GM18502 (cell line): ENCODE data around the gene GRIA2.
"Not testable (repeated sequence)": the region's sequence is repeated elsewhere in the genome, so short reads cannot be mapped to it uniquely, and the experiment has no call there.

ENCODE experiments used
- ATAC-seq: cut with Tn5 transposase; IDR thresholded peaks from one replicate; pipeline ENCODE4 v1.9.1; 2021; ENCODE audit warnings: mild to moderate bottlenecking; ENCODE audit not compliant: unreplicated experiment, poor library complexity

GRIA2 gene

DNA sequence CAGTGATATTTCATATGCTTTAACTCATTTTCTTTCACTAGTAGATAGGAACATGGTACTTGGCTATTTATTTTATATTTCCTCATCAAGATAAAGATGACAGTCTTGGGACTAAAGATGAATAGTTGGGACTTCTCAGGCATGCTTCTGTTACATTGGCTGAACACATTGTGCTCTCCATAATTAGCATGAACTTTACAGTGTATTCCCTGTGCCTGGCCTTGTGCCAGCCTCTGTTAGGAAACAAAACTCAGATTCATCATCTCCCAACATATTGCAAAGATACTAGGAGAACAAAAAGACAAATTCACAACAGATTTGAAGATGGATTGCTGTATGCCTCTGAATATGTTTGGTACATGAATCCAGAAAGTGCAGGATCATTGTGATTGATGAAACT, 26.4 kb downstream of the GRIA2 start:
- no peak for ATAC-seq

DNA sequence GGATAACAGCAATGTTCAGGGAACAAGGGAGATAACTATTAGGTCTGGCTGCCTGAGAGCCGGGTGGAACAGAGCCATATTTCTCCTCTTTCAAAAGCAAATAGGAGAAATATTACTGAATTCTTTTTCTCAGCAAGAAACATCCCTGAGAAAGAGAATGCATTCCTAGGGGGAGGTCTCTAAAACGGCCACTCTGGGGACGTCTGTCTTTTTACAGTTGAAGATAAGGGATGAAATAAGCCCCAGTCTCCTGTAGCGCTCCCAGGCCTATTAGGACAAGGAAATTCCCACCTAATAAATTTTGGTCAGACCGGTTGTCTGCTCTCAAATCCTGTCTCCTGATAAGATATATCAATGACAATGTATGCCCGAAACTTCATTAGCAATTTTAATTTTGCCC, 37.6 kb downstream of the GRIA2 start:
- ATAC-seq = not testable (repeated sequence)

DNA sequence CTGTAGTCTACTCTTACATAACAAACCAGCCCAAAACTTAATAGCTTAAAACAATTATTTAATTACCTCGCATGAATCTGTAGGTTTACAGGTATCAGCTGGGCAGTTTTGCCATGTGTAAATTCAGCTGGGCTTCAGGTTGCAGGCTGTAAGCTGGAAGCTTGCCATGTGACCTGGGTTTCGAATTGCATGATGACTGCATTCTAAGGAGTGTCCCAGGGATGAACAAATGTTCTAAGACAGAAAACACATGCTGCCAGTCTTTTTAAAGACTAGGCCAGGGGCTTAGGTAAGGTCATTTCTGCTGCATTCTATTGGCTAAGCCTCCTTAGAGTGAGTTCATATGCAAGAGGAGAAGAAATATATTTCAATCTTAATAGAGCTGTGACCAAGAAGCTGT, 44.8 kb downstream of the GRIA2 start:
- no peak for ATAC-seq

DNA sequence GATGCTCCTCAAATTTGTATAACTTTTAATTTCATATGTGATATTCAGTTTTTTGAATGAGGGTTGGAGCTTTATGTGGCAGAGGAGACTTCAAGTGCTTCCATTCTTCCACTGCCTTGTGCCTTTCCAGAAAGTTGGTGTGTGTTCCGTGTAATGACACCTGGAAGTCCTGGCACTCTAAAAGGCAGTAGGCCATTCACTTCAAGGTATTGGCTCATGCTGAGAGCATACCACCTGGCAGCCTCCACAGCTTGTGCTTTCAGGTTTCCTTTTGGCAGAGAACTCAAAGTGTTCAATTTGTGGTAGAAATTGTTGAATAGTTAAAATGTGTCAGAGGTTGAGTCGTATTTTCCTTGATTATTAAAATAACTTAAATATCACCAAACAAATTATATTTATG, 49.6 kb downstream of the GRIA2 start:
- no peak for ATAC-seq

DNA sequence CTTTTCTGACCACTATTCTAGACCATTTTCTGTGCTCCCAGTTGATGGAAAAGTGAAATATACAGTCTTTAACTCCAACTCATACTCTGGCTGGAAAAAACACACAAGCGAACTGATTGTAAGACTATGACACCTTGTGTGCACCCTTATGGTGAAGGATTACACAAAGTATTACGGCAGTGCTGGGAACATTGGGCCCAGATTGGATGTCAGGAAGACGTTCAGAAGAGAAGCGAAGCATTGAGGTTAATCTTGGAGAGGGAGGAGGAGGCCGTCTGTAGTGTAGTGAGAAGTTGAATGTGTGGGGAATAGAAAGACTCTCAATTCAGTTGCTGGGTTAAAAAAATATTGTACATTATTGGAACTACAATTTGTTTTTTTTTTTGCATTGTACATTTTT, 50.0 kb downstream of the GRIA2 start:
- ATAC-seq = no peak

DNA sequence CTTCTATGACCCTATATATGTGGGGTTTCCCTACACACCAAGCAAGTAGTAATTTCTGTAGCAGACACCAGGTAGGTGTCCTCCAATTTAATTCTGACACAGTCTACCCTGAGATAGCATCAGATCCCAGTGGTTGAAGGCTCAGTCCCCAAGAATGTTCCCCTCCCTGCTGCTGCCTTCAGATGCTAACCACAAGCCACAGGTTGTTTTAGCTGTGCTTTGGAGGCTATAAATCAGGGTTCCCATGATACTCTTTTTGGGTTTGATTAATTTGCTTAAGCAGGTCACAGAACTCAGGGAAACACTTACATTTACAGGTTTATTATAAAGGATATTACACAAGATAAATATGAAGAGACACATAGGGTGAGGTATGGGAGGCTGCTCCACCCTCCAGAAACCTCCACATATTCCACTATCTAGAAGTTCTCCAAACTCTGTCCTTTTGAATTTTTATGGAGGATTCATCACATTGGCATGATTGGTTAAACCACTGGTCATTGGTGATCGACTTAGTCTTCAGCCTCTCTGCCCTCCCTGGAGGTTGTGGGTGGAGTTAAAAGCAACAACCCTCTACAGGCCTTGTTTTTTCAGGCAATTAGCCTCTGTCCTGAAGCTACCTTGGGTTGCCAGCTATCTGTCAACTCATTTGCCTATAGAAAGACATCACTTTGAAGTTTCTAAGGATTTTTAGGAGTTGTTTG, 50.8 kb downstream of the GRIA2 start:
- ATAC-seq = no peak

DNA sequence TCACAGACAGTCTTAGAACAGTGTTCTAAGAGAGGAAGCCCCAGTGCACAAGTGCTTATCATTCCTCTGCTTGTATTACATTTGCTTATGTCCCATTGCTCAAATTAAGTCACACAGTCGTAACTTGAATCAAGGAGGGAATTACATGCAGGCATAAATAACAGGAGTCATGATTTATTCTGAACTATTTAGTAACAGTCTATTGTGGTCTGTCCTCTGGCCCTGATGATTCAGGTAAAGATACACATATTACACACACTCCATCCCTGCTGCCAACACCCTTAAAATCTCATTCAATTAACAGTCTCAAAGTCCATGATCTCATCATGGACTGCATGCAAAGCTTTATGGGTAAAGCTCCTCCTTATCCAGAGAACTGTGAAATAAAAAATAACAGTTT, 60.1 kb downstream of the GRIA2 start:
- no peak for ATAC-seq

DNA sequence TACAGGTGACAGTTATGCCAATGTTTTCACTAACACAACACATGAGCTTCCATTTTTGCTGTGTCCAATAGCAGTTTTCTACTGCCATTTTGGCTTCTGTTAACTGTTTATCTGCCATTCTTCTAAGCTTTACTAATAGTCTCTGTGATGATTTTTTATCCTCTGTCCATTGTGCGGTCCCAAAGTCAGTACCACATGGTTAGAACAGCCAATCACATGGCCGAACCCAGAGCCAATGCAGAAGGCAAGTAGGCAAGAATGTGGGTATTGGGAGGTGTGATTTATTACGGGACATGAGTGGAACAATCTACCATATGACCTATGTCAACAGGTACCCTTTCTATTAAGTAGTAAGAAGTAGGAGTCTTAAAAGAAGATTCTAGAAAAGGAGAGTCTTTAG, 61.5 kb downstream of the GRIA2 start:
- ATAC-seq = no peak

DNA sequence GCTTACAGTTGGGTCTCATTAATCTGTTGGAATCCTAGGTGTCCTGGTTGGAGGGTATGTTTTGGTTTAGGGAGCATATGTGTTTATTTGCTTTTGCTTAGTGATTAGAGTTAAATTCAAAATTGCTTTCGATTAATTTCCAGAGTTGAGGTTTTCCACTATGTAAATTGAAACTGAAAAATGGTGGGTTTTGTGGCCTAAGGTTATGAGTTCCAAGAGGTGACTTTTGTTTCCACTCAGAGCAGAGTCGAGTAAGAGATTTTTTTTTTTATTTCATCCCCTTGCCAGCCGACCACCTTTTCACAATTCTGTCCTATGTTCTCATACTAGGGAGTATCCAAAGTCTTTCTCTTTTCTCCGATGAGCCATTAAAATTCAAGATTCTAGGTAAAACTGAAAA, 66.9 kb downstream of the GRIA2 start:
- ATAC-seq = no peak

DNA sequence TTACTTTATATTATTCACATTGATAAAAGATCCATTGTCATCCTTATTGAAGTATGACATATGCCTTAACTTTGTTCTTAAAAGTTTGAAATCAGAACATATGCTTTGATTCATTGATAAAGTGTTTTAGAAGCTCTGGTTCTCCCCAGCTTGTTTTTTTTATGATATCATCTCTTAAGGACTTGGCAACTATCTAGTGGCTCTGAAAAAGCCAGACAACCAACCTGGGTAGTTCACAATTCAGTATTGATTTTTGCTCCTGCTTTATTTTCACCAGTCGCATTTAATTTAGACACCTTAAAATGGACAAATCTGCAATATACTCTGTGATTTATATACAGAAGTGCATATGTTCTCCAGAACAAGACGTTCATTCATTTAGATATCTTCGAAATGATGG, 70.1 kb downstream of the GRIA2 start:
- no peak for ATAC-seq

DNA sequence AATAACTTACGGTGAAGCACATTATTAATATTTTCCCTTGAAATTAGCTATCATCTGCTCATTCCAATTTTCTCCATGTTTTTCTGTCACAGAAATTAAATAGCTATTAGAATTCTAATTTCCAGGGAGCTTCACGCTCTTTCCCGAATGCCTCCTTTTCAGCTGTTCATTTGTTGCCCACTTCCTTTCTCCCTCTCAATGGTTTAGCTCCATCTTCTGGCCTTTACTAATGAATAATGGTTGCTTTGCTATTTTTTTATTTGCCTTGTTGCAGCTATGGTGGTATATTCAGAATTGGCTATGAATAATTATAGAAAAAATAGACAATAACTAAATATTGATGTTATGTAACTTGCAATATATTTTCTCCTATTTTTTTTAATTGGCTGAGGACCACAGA, 70.5 kb downstream of the GRIA2 start:
- ATAC-seq = no peak

DNA sequence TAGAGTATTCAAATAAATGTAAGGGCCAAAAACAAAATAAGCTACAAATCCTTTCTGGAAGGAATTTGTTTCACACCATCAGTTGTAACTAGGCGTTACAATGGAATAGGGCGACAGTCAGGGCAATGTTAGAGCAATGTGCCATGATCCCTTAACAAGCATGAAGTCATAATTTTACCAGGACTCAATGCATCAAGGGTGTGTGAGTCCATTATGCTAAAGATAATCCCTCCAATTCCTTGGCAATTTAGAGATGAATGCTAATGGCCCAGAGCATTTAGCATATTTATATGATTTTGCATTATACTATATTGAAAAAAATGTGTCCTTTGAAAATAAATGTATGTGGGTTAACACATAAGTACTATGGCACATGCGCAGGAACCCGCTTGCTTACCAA, 73.1 kb downstream of the GRIA2 start:
- ATAC-seq = no peak

DNA sequence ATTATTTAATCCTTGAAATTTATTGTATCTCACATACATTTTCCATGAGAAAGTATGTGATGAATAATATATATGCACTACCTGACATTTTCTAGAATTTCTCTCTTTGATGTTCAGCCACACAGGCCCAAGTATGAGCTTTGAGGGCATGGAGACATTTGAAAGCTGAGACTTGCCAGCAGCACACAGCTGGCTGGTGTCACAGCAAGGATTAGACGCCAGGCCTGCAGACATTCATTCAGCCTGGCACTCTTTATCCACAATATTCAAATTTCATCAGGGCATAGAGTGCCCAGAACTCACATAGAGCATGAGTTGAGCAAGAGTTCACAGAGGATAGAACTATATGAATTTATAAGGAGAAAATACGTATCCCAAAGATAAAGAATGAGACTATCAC, 74.0 kb downstream of the GRIA2 start:
- no peak for ATAC-seq

DNA sequence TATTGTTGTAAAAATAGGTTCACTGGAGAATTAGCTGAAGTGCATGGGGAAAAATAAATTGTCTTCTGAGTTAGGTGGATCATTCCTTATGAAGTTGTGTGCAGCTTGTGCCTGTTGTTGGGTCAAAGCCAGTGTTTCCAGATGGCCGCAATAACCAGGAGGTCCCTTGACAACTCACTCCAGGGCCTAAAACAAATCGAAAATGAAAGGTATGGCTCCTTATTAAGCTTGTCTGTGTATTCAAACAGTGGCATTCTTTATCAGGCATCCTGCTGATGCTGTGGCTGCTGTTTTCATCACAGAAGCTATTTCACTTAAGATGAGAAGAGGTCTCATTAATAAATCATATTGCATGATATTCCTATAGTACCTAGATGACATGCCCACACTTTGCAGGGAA, 80.2 kb downstream of the GRIA2 start:
- ATAC-seq = no peak

DNA sequence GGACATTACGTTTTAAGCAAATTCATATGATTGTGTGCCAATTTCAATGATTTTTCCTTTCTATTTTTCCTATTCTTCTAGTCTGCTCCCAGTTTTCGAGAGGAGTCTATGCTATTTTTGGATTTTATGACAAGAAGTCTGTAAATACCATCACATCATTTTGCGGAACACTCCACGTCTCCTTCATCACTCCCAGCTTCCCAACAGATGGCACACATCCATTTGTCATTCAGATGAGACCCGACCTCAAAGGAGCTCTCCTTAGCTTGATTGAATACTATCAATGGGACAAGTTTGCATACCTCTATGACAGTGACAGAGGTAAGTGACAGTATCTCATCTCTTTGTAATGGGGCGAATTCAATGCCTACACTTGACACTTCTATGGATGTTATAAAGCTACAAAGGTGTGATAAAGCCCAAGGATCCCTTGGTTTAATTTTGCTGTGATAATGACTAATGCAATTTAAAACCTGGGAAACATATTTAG, 83.0 kb downstream of the GRIA2 start:
- ATAC-seq = no peak

DNA sequence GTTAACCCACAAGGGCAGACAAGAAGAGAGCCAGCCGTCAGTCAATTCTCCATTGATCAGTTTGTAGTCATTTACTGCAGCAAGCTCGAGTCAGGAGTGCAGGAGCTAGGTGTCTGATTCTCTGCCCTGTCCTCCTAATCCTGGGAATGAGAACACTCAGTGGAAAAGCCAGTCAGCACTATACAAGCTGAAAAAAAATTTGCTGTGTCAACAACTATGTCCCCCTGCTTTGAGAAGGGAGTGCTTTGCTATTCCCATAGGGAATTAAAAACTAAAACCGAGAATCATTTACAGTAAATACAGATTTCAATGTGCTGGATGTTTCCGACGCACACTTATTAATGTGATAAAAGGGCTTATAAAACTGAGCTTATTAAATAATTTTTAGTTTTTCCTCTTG, 84.2 kb downstream of the GRIA2 start:
- no peak for ATAC-seq

DNA sequence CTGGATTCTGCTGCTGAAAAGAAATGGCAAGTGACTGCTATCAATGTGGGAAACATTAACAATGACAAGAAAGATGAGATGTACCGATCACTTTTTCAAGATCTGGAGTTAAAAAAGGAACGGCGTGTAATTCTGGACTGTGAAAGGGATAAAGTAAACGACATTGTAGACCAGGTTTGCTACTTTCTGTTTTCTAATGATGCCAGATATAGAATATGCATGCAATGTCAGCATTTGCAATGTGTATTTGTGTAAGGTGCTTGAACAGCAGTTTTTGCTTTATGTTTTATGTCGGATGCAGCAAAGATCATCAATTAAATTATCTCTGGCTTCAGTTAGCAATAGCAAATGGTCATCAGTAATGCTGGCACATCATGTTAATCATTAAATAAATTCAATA, 92.2 kb downstream of the GRIA2 start:
- no peak for ATAC-seq

DNA sequence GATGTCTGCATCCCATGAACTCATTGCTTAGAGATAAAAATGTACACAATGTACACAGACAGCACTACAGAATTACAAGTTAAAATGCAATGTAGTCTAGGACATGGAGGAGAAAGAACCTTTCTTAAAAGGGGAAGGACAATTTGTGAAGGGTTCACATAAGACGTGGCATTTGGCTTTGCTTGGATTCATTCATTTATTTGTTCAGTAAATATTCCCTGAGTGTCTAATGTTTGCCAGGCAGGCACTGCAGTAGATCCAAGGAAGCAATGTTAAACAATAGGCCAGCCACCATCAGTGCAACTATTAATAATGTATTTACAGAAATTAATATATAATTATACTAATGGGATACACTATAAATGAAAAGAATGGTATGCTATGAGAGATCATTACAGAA, 94.4 kb downstream of the GRIA2 start:
- ATAC-seq = no peak

DNA sequence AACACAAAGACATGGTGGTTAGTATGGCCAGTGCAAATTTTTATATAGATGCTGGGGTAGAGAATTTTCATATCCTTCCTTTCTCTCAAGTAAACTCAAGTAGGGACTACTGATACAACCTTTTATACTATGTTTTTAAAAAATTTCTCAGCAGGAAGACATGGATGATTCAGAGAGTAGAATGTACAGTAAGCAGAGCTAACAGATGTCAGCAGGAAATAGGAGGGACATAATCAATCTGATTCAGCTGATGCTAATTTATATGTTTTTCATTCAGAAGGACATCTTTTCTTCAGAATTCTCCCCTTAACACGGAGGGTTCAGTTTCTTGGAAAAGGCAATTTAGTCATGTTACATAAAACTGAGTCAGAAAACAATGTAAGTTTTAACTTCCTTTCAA, 95.4 kb downstream of the GRIA2 start:
- no peak for ATAC-seq

DNA sequence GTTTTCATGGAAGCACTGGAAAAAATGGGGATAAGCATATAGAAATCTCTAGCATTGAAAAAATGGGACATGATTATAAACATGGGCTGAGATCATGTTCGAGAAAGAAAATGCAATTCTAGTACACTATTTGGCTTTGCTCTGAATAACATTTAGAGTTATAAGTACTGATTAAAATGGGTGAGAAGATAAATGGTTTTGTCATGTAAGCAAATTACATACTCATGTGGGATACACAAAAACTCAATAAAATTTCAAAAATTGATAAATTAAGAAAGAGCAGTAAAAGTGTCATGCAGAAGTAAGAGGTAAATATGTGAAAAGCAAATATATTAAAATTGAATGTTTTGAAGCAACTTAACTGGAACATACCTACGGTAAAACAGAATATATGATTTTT, 99.6 kb downstream of the GRIA2 start:
- no peak for ATAC-seq

DNA sequence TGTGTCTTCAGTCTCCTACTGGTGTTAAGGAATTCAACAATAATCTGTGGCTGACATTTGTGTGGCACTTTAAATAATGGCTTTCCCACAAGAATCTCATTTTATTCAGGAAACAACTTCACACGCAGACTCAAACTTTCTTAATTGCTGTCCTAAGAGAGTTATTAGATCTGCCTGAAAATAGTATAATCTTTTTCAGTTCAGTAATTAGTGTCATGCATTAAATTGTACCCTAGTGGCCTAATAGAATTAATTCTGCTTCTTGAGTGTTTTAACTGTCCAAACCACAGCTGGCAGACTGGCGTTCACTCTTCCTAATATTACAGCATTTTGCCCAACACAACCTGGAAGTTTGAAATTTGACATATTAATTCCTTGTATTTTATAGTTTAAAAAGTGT, 107.1 kb downstream of the GRIA2 start:
- no peak for ATAC-seq

DNA sequence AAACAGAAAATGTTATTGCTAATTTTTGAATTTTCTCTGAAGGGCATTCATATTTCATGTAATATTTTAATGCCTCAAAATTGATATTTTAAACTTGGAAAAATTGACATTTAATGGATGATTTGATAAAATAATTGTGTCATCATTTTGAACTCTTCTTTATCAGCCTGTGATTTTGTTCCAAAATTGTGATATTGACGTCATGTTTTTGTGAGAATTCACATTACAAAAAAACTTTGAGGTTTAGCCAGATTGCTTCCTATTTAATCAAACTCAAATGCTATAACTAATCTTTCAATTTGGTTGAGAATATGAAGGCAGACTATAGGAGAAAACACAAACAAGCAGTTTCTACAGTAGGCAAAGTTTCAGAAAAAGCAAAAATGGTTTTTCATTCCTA, 137.4 kb downstream of the GRIA2 start:
- ATAC-seq = no peak

DNA sequence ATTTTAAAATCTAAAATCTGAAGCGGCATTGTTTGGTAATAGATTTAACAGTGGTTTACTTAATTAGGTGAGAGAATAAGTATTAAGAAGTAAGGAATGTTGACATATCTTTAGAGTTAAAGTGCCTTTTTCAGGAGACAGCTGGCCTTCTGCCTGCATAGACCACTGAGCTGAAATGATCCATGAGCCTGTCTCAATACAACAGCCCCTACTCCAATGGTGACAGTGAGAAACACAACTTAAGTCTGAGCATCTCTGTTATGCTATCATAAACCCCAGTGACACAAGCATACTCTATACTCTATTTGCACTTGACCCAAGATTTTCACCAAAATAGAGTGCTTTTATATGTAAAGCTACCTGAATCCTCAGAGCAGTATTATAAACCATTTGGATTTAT, 137.9 kb downstream of the GRIA2 start:
- ATAC-seq = no peak
